Ishikawa (cell line): Measurements from ENCODE around the gene STX3.

Experiments
- CEBPB ChIP-seq: IDR thresholded peaks from 2 replicates; pipeline ENCODE4 v1.6.1; 2012
- FOXM1 ChIP-seq: IDR thresholded peaks from 2 replicates; pipeline ENCODE4 v1.6.1; 2012; ENCODE audit warnings: low read depth, borderline replicate concordance
- RAD21 ChIP-seq: IDR thresholded peaks from 2 replicates; pipeline ENCODE4 v1.6.1; 2012; ENCODE audit warnings: low read depth
- REST ChIP-seq: IDR thresholded peaks from 2 replicates; pipeline ENCODE4 v1.6.1; 2012; ENCODE audit warnings: low read depth, mild to moderate bottlenecking
- TAF1 ChIP-seq: IDR thresholded peaks from 2 replicates; pipeline ENCODE4 v1.6.1; 2012; ENCODE audit warnings: low read depth, mild to moderate bottlenecking
- TCF12 ChIP-seq: IDR thresholded peaks from 2 replicates; pipeline ENCODE4 v1.6.1; 2012; ENCODE audit warnings: low read depth
- YY1 ChIP-seq: IDR thresholded peaks from 2 replicates; pipeline ENCODE4 v1.6.1; 2012; ENCODE audit warnings: low read depth
- ZBTB7A ChIP-seq: IDR thresholded peaks from 2 replicates; pipeline ENCODE4 v1.6.1; 2012; ENCODE audit warnings: low read depth
- TF ChIP-seq, protein P1 (sequence below): IDR thresholded peaks from 2 replicates; pipeline ENCODE4 v1.6.1; 2012

DNA sequence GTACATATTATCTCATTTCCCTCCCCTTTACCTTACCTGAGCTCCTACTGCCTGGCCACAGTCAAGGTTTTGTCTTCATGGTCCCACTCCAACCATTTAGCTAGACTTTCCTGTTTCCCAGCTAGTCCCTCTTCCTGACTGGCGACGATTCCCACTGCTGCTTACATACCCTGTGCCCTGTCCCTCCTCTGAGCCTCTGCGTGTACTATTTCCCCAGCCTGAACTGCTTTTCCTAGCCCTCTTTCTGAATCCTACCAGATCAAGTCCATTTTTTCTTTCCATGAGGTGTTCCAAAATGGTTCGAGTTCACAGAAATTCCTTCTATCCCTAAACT lies 32.0 kb downstream of the STX3 start:
- no peak for TF ChIP-seq ZBTB7A
- no peak for TF ChIP-seq TCF12
- no peak for TF ChIP-seq CEBPB
- TF ChIP-seq TAF1, result no peak
- TF ChIP-seq FOXM1, result no peak
- no peak for TF ChIP-seq REST
- TF ChIP-seq YY1, result no peak
- no peak for TF ChIP-seq RAD21
- TF ChIP-seq, protein P1, sequence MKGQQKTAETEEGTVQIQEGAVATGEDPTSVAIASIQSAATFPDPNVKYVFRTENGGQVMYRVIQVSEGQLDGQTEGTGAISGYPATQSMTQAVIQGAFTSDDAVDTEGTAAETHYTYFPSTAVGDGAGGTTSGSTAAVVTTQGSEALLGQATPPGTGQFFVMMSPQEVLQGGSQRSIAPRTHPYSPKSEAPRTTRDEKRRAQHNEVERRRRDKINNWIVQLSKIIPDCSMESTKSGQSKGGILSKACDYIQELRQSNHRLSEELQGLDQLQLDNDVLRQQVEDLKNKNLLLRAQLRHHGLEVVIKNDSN, result no peak
